ENCODE data around the gene IP6K2.

The IP6K2 gene

GRCh38 chr3:48680811-48681540, 36.0 kb downstream of the IP6K2 start:
- no peak for DNase-seq (ENCODE audit: low read depth)
- no peak for TF ChIP-seq CTCF (IDR thresholded peaks at IDR 0.05; ENCODE audit: control insufficient read depth, insufficient read depth, low read depth, low read length, missing control alignments)
- no peak overlapping the region for H3K4me3 ChIP-seq (ENCODE audit: control insufficient read depth, low read depth, low read length)

GRCh38 chr3:48679411-48680391, 37.3 kb downstream of the IP6K2 start:
- no peak for DNase-seq (ENCODE audit: low read depth)
- TF ChIP-seq CTCF (IDR thresholded peaks at IDR 0.05; ENCODE audit: control insufficient read depth, insufficient read depth, low read depth, low read length, missing control alignments) = no peak
- H3K4me3 ChIP-seq (ENCODE audit: control insufficient read depth, low read depth, low read length) = no peak overlapping the region

GRCh38 chr3:48678566-48679380, 38.2 kb downstream of the IP6K2 start:
- DNase-seq (ENCODE audit: low read depth) = no peak
- H3K4me3 ChIP-seq (ENCODE audit: control insufficient read depth, low read depth, low read length) = no peak overlapping the region
- TF ChIP-seq CTCF (IDR thresholded peaks at IDR 0.05; ENCODE audit: control insufficient read depth, insufficient read depth, low read depth, low read length, missing control alignments) = no peak

GRCh38 chr3:48678056-48678455, 39.0 kb downstream of the IP6K2 start:
- H3K4me3 ChIP-seq (ENCODE audit: control insufficient read depth, low read depth, low read length) = no peak overlapping the region
- no peak for DNase-seq (ENCODE audit: low read depth)
- TF ChIP-seq CTCF (IDR thresholded peaks at IDR 0.05; ENCODE audit: control insufficient read depth, insufficient read depth, low read depth, low read length, missing control alignments) = no peak

- TF ChIP-seq CTCF (IDR thresholded peaks at IDR 0.05; ENCODE audit: control insufficient read depth, insufficient read depth, low read depth, low read length, missing control alignments) = no peak
- H3K4me3 ChIP-seq (ENCODE audit: control insufficient read depth, low read depth, low read length) = no peak overlapping the region
- no peak for DNase-seq (ENCODE audit: low read depth)
Measured at GRCh38 chr3:48674505-48674904, 42.5 kb downstream of the IP6K2 start.

DNA sequence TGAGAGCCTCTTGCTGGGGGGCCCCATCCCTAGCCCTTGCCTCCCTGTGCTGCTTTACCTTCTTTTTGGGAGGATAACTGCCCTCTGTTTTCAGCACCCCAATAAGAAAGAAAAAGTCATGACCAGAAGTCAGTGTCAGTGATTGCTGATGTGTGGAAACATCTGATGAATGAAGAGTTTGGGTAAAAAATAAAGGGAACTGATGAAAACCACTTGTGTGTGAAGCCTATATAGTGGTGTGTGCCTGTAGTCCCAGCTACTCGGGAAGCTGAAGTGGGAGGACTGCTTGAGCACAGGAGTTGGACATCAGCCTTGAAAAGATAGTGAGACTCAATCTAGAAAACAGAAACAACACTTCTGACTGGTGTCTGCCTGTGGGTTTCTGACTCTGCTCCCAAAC, 44.5 kb downstream of the IP6K2 start:
- no peak overlapping the region for H3K4me3 ChIP-seq (ENCODE audit: control insufficient read depth, low read depth, low read length)
- no peak for TF ChIP-seq CTCF (IDR thresholded peaks at IDR 0.05; ENCODE audit: control insufficient read depth, insufficient read depth, low read depth, low read length, missing control alignments)
- no peak for DNase-seq (ENCODE audit: low read depth)
